GM21529 (cell line): Measurements from ENCODE around the gene NR6A1.

Experiments
- ATAC-seq: cut with Tn5 transposase; IDR thresholded peaks from one replicate; pipeline ENCODE4 v1.9.1; 2021; ENCODE audit not compliant: unreplicated experiment

The NR6A1 gene

DNA sequence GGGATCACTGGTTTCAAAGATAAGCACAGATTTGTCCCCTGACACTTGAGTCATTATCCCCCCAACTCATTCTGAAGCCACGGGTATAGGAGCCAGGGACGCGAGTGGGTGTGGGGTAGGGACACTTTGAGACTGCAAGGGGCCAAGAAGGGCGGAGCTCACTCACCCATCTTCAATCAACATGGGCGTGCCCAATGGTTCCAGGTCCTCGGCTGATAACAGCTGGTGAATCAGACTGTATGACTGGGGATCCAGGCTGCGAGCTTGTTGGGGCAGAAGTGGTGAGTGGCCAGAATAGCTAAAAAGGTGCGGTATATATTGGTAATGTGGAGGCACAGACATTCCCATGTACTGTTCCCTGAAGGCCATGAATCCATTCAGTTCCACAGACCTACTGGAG, 233.2 kb downstream of the NR6A1 start:
- no peak for ATAC-seq

DNA sequence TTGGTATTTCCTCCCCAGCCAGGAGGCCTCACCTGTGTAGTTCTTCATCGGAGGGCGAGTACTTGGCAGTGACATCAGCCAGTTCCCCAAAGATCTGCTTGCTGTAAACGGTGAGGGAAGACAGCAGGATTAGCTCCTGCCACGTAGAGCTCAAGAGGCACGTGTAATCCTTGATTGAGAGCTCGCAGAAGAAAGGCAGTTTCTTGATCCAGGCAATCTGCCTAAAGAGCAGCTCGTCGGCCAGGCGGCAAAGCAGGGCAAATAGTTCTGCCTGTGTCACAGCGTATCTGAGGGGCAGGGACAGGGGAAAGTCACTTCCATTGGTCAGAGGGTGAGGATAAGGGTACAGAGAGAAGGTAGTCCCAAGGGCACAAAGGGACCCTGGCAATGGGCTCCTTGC, 235.3 kb downstream of the NR6A1 start:
- no peak for ATAC-seq

DNA sequence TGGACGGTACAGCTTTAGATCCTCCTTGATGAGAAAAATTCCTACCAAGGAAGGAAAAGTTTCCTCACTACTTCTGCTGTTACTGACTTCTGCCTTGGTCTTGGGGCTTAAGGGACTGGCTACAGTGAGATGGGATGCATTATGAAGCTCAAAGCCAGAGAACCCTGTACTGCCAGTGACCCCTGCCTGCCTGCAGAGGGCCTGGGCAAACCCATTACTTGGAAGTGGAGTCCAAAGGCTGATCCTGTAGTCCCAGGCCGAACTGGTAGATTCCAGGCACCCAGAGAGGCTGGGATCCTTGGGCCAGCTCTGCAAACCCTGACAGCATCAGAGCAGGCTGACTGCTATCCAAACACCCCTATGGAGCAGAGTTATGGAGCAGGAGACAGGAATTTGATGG, 238.2 kb downstream of the NR6A1 start:
- no peak for ATAC-seq

DNA sequence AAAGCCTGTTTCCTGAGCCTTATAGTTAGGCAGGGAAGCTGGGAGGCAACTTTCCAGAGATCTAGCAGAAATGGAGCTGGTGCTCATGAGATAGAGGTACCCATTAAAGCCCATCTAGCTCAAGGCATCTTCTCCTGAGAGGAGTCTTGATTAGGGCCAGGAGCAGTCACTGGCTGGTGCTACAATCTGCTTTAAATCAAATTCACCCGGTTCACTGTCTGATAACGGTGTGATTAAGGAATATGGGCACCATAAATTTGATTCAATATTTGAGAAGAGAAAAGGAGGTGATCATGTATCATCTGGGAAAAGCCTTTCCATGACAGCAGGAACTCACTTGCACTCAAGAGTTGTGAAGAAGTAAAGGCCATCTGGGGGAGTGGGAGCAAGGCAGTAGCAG, 240.0 kb downstream of the NR6A1 start:
- no peak for ATAC-seq

DNA sequence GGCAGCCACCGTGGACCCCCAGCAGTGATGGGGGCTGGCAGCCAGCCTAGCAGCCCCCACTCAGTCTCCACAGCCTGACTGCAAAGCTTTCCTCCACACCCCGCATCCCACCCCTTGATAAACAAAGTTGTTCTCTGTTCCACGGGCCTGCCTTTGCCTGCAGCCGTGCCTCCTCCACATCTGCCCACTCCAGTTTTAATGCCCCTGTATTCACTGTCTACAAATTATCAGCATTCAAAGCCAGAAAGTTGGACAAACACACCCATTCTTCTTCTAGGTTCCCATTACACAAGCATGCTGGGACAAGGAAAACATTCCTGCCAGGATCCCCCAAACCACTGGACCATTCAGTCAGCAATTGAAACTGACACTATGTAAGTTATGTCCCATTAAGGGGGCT, 240.9 kb downstream of the NR6A1 start:
- ATAC-seq: no peak

DNA sequence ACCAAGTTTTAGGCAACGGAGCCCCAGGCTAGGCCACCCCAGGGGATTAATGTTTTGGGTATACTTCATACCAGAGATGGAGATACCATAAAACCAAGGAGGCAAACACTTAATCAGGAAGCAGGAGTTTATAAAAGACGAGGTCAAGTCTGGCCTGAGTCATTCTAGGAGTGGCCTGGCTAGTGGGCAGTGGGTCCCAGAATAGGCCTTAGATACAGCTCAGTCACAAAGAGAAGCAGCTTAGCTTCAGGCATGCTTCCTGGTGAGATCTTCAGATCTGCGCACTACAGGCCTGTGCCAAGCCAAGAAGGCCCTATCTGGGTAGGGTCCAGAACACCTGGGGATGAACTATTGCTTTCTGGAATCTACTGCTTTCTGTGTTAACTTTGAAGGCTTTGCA, 243.3 kb downstream of the NR6A1 start:
- no peak for ATAC-seq

DNA sequence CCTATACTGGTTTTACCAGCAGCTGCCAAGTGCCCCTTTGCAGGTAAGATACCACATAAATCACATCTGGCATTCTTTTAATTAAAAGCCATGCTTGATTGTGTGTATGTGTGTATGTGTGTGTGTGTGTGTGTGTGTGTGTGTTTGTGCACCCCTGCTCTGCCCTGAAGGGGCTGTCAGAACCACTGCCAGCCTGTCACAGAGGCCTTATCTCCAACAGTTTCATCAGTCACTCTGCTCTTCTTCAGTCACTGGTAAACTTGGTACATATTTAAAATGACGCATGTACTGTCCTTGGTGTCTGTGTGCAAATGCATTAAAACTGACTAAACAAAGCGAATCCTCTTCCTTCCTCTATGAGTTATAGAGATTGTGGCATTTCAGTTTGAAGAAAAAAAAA, 244.9 kb downstream of the NR6A1 start:
- no peak for ATAC-seq

DNA sequence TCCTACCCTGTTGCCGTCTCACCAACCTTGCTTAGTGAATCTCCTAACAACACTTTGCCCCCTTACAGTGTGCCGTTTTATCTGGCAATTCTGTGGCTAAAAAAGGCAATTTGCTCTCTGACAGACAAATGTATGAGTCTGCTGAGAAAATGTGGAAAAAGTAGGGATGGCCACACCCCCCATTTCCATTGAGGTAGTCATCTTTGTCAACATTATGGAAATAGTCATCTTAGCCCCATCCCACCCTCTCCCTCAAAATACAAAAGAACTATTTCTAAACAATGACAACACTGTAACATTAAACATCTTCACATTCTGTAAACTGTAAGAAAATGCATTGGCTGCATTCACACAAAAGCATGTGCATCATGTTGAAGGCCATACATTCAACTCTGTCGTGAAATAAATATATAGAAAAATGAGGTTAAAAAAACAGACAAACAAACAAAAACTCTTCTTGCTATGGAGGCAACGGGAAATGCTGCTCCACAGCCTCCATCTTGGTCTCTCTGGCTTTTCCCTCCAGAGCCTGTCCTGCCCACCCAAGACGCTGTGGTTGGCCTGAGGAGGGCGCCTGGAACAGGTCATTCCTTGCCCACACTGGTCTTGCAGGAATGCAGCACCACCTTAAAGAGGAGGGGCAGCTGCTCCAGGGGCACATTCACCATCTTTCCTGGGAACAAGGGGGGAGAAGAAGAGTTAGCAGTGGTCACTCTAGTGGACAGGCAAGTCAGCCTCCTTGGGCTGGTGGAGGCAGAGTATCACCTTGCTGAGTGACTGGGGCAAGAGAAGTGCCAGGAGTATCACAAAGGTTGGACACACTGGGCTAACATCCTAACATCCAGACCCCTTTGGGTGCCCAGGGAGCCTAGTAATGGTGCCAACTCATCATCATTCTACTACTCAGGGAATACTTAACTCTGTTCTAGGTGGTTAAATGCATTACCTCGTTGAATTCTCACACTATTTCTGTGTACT, 248.7 kb downstream of the NR6A1 start:
- no peak for ATAC-seq

DNA sequence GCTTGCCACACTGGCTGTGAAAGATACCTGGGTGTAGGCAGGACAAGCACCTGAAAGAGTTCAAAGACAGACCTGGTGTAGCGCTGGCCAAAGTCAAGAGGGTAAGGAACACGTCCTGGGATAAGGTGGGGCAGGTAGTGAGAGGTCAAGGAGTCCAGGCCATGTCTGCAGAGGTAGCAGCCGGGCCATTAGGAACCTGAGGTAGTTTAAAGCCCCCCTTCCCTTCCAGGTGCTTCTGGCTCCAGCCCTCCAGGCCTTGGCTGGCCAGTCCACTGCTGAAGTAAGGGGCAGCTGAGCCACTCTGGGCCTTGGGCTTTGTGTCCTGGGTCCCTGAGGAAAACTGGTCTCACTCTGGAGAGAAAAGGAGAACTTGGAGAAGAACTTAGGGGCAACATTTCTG, 250.0 kb downstream of the NR6A1 start:
- ATAC-seq: no peak

DNA sequence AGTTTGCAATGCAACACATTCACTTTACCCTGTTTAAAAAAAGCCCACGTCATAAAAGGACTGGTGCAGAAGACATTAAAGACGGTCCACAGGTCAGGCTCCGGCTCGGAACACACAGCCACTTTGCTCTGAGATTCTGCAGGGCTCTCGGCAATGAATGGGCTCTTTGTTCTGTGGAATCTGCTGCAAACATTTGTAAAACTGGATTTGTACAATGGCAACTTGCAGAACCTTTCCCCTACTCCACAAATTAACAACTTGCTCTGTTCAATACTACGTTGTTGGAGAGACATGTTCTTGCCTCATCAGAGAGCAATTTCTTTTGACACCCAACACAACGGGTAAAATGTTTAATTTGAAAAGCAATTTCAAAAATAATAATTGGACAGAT, 250.9 kb downstream of the NR6A1 start:
- ATAC-seq: no peak

DNA sequence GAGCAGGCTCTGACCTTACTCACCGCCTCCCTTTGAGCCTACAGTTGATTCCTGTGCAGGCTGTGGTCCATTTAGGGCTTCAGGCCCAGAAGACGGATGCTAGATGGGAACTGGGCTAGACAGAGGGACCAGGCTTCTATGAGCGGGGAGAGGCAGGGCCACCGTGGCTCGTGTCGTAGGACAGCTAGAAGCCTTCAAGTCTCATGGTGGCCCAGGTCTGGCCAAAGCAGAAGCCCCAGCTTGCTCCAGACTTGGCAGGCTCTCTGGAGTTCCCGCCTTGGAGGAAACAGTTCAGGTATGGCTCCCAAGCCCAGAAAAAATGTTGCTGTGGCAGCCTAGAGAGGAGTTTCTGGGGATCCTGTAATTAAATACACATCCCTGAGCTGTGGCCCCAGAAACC, 253.0 kb downstream of the NR6A1 start:
- ATAC-seq: no peak

DNA sequence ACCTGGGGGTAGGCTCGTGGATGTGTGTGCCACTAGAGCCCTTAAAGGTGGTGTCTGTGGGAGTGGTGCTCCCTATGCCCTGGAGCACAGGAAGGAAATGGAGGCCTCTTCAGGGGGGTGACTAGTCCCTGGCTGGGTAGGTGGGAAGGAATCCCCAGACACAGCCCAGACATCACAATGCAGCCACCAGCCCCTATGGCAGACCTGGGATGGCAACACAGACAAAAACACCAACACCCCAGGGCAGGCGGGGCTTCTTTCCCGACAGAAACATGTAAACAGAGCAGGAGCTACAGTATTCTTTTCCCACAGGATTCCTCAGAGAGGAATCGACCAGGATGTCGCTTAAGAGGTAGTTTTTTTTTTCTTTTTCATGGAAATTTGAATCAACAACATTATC, 253.5 kb downstream of the NR6A1 start:
- ATAC-seq: no peak

DNA sequence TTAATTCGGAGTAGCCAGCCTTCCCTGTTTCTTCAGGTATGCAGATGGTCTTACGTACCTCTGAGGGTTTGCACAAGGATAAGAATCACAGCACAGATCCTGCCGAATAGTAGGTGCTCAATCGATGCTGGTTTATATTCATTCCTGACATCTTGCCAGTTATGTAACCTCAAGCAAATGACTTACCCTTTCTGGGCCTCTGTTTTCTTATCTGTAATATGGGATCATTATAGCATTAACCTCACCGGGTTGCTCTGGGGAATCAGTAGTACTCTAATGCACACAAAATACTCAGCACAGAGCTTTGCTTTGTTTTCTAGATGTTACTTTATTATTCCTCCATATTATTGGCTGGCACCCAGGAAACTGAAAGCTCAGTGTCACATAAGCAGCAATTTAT, 256.2 kb downstream of the NR6A1 start:
- no peak for ATAC-seq

DNA sequence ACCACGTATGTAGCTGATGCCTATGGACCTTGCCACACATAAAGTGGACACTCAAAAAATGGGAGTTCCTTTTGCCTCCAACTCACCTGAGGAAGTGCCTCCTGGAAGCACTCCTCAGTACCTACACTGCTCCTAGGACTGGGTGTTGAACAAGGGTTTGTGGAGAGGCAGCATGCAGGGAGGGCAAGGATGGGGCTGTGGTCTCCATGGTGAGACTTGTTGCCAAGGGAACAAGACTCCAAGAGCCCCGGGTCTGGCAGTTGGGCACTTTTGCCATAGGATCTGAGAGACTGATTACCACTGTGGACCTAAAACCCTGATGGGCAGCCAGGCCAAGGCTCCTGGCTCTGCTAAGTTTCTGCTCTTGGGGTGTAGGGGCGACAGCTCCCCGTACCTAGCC, 257.0 kb downstream of the NR6A1 start:
- no peak for ATAC-seq

DNA sequence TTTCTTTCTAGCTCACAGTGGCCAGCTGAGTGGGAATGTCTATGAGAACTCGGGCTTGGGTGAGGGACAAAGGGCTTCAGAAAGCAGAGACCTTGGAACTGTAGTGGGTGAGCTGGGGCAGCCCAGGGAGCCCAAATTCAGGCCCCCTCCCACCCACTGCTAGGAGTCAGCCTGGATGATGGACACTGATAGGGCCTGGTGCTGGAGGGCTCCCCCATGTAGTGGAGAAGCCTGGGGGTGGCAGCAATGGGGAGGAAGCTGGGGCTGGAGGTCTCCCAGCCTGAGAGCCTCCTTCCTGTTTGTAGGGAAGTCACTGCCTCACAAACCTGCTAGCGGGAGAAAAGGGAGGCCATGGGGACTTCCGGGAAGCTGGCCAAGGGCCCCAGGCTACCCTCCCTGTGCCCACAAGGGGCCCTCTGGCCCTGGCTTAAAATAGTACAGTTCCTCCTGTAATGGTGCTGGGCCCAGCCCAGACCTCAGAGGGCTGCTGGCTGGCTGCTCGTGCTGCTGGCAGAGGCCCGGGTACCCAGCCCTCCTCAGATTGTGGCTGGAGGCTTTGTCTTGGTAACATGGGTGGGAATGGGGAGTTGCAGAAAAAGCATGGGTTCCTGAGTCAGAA, 257.6 kb downstream of the NR6A1 start:
- no peak for ATAC-seq

DNA sequence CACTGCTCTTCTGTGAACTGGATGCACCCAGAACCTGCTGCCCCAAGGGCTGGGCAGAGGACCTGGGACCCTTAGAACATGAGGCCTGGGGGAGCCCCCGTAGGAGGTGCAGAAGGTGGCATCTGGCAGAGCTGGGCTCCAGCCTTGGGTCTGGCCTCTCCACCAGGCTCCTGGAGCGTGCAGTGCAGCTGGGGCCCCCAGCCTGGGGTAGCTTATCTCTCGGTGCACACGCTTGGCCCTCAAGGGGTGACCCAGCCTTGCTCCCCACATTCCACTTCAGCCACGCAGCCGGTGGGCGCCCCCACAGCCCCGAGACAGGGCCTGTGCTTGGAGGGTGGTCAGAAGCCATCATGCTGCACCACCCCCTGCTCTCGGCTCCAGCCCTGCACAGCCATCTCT, 258.3 kb downstream of the NR6A1 start:
- no peak for ATAC-seq

DNA sequence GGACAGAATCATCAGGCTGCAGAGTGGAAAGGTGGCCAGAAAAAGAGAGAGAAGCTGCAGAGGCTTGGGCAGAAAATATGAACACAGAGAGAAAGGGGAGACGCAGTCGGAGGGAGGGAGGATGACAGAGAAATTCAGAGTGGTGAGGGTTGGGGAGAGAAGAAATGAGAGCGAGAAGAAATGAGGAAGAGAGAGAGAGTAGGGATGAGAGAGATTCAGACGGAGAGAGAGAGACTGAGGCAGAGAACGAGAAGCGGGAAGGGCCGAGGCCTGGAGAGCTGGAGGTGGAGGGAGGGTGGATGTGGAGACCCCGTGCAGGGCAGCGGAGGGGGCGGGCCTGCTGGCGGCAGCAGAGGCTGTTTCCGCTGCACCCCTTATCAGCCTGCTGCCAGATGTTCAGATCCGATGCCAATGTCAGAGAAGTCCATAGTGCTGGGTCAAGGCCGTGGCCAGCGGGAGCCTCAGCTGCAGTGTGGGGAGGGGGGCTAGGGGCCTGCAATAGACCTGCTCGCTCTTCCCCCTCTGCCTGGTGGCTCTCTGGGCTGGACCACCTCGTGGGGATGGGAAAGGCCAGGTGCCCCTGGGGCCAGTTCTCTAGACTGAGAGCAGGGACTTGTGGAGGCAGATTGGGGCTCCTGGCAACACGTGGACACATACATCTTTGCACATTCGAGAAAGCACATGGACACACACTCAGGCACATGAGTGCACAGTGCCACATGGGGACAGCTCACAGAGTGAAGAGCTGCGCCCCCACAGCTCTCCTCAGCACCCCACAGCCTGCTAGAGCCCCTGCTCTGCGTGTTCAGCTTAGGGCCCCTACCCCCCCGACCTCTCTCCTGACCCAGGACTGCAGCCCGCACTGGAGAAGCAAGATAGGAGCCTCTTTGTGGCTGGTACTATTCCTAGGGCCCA, 259.0 kb downstream of the NR6A1 start:
- no peak for ATAC-seq

DNA sequence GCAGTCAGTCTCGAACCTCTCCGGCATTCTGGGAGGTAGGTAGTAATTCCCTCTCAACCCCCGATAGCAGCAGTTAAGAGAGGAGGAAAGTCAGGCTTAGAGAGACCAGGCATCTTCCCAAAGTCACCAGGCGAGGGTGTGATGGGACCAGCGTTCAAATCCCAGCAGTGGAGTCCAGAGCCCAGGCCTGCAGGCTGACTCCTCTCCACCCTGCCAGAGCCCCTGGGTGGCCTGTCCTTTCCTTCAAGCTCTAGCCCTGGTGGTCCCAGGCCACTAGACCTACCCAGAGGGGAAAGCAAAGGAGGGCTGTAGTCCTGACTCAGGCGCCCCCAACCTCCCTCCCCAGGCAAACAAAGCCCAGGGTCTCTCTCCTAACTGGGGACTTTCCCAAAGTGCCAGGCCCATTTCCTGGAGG, 259.7 kb downstream of the NR6A1 start:
- no peak for ATAC-seq

DNA sequence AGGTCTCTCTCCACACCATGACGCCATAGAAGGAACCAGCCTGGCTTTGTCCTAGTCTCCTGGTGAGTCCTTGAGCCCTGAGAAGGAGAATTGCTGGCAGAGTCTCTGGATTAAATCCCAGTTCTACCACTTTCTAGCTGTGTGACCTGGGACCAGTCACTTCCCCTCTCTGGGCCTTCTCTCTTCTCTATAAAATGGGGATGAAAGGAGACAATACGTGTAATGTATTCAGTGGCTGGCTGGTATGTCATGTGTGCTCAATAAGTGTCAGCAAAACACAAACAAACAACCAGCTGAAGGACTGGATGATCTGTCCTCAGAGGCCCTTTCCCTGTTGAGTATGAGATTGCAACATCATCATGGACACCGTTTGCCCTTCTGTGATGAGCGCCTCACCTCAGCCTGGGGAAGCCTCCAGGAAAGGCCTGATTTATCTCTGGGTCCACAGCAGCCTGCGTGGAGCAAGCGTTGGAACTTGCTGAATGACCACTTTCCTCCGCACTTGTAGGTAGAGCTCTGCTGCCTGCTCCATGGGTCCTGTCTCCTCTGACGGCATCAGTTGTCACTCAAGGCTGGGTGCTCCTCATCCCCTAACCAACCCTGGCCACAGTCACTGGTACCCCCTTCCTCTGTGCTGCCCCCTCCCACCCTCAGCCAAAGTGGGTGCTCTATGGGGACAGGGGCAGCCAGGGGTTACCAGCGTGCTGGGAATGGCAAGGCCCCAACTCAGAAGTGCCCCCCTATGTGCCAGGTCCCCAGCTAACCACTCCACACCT, 260.3 kb downstream of the NR6A1 start:
- no peak for ATAC-seq

DNA sequence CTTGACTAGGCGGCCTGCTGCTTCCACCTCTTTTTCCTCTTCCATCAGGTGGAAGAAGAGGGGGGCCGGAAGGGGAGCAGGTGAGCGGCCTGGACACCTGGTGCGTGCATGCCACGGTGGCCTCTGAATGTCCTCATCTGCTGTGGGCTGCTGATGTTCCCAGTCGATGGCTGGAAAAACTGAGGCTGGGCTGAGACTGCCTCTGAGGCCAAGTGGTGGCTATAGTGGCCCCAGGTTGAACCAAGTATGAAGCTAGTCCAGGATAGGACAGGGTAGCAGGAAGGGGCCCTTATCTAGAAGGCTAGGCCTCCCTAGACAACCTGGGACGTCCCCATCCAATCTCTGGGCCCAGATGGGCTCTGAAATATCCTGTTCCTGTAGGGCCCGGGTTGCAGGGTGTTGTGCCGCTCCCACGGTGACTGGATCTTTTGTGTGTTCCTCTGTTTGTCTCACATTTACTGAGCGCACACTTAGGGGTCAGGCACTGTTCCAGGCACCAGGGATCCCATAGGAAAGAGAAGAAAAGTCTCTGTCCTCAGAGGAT, 263.2 kb downstream of the NR6A1 start:
- ATAC-seq: no peak
